OCI-LY7 (cell line): ENCODE measurements around the gene PMVK. TPM values are rescaled to one million over a fixed set of nuclear protein-coding genes. Genes with fewer than 3 reads are reported as not detected.

Source experiments
- BruUV-seq: library from RNA; stranded (reverse); fragments of 400-500 nt; replicated peaks from 2 replicates; lab custom pipeline; 2021; lab: Mats Ljungman, UMichigan
- CTCF ChIA-PET: fragments of 300-600 bp; sonication (Branson Sonifier 250); formaldehyde crosslinking; loops from one replicate; lab custom pipeline; 2022; ENCODE audit warnings: antibody characterized with exemption; ENCODE audit not compliant: unreplicated experiment; lab: Charles Lee
- POLR2A ChIA-PET: fragments of 300-600 bp; sonication (Branson Sonifier 250); formaldehyde crosslinking; loops from one replicate; lab custom pipeline; 2022; ENCODE audit warnings: antibody characterized with exemption; lab: Charles Lee
- DNase-seq: peaks from one replicate; pipeline ENCODE4 v3.0.0-alpha.2; 2015; ENCODE audit warnings: low spot score
- H2AFZ ChIP-seq: fragments of 200-600 bp; sonication (generic), shearing (Covaris generic); 2 replicates; pipeline ENCODE4 v1.6.1; 2014; ENCODE audit warnings: mild to moderate bottlenecking, antibody characterized with exemption, low read length, moderate library complexity
- H3K27ac ChIP-seq: fragments of 200-600 bp; sonication (generic); 2 replicates; pipeline ENCODE4 v1.5.1; 2014; ENCODE audit warnings: mixed run types, low read depth, mild to moderate bottlenecking, moderate library complexity, low read length, inconsistent platforms; ENCODE audit not compliant: poor library complexity, severe bottlenecking
- H3K36me3 ChIP-seq: fragments of 200-600 bp; sonication (generic); 2 replicates; pipeline ENCODE4 v1.6.1; 2014; ENCODE audit warnings: mild to moderate bottlenecking, antibody characterized with exemption, low read length, moderate library complexity, mixed read lengths; ENCODE audit not compliant: insufficient read depth
- H3K4me1 ChIP-seq: fragments of 200-600 bp; sonication (generic); 2 replicates; pipeline ENCODE4 v1.5.1; 2014; ENCODE audit warnings: mild to moderate bottlenecking, low read length; ENCODE audit not compliant: insufficient read depth, poor library complexity, severe bottlenecking
- H3K4me2 ChIP-seq: fragments of 200-600 bp; sonication (generic); 2 replicates; pipeline ENCODE4 v1.6.1; 2014; ENCODE audit warnings: mild to moderate bottlenecking, low read length
- H3K4me3 ChIP-seq: fragments of 200-600 bp; sonication (generic); 2 replicates; pipeline ENCODE4 v1.5.1; 2014; ENCODE audit warnings: mild to moderate bottlenecking, low read depth, low read length; ENCODE audit not compliant: poor library complexity, severe bottlenecking
- H3K79me2 ChIP-seq: fragments of 200-600 bp; sonication (generic); 2 replicates; pipeline ENCODE4 v1.6.1; 2016; ENCODE audit warnings: low read depth, mild to moderate bottlenecking, low read length, moderate library complexity, mixed read lengths; ENCODE audit not compliant: insufficient read depth
- H3K9me2 ChIP-seq: fragments of 200-600 bp; sonication (generic); 2 replicates; pipeline ENCODE4 v1.6.1; 2016; ENCODE audit warnings: mild to moderate bottlenecking, low read length, mixed read lengths; ENCODE audit not compliant: insufficient read depth
- H3K9me3 ChIP-seq: fragments of 200-600 bp; sonication (generic); 2 replicates; pipeline ENCODE4 v1.6.1; 2014; ENCODE audit warnings: mild to moderate bottlenecking, mixed run types, low read length, mixed read lengths
- H4K20me1 ChIP-seq: fragments of 200-600 bp; sonication (generic); 2 replicates; pipeline ENCODE4 v1.6.1; 2014; ENCODE audit warnings: mild to moderate bottlenecking, antibody characterized with exemption, low read length, moderate library complexity, mixed read lengths; ENCODE audit not compliant: insufficient read depth
- CTCF ChIP-seq: fragments of 200-600 bp; sonication (generic); conservative IDR thresholded peaks from 2 replicates; pipeline ENCODE4 v1.5.1; 2014; ENCODE audit warnings: mild to moderate bottlenecking, antibody characterized with exemption, low read length, moderate library complexity, mixed read lengths
- EZH2phosphoT487 ChIP-seq: fragments of 200-600 bp; sonication (generic); IDR thresholded peaks from 2 replicates; pipeline ENCODE4 v1.6.1; 2018; ENCODE audit warnings: low read depth, borderline replicate concordance, mild to moderate bottlenecking, mixed run types, antibody characterized with exemption, low read length, moderate library complexity, mixed read lengths
- intact Hi-C: fragments of 100-400 bp; cut with micrococcal nuclease; formaldehyde crosslinking; loops from one replicate; pipeline ENCODE4 v1.10.0; 2022; ENCODE audit not compliant: unreplicated experiment
- total RNA-seq, 2 experiments: library from RNA; depleted of rRNA in 1 of 2; stranded (reverse); fragments of >200 nt in 1 of 2; shearing (Covaris generic) in 1 of 2; gene quantifications; 2 replicates each; pipeline ENCODE4 v1.2.3, GENCODE V29; 2014 to 2022

Gene PMVK
- total RNA-seq, 2 experiments from 2014 or later, result 16.3 to 54.0 TPM

GRCh38 chr1:154896771-154897286 lies 39.7 kb downstream of the PMVK start:
- Histone ChIP-seq H4K20me1 (no peaks in the 10 kb centered on the region), H3K9me3 (no peaks in the 10 kb centered on the region), H3K27ac (no peak overlapping the region), H3K4me1 (no peaks in the 10 kb centered on the region), H3K4me2 (no peak overlapping the region), H3K79me2 (no peaks in the 10 kb centered on the region), H3K4me3 (no peak overlapping the region), H3K9me2 (no peaks in the 10 kb centered on the region), H2AFZ (no peak overlapping the region), H3K36me3 (no peaks in the 10 kb centered on the region)
- TF ChIP-seq CTCF, result no peak
- no peak for TF ChIP-seq EZH2phosphoT487
- CTCF ChIA-PET, result no interaction called here
- intact Hi-C loops, result no loop called here
- DNase-seq, result no peak
- no TSS peak for BruUV-seq
- POLR2A ChIA-PET, result interaction anchor here (0.6 kb wide), 1 partner anchor 455 kb away, joined by 3 read pairs; no protein-coding TSS in a partner anchor

- H3K79me2 ChIP-seq, result no peaks in the 10 kb centered on the region
- ChIA-PET POLR2A (interaction anchor here (0.7 to 0.9 kb wide), 2 partner anchors 10 to 231 kb away, joined by 3 read pairs; no protein-coding TSS in a partner anchor), CTCF (interaction anchor here (0.6 kb wide), 1 partner anchor 28 kb away, joined by 6 read pairs; no protein-coding TSS in a partner anchor)
- H3K27ac ChIP-seq, result no peak overlapping the region
- no peaks in the 10 kb centered on the region for H3K9me2 ChIP-seq
- no peak for TF ChIP-seq EZH2phosphoT487
- TF ChIP-seq CTCF, result no peak
- no peaks in the 10 kb centered on the region for H3K36me3 ChIP-seq
- no TSS peak for BruUV-seq
- intact Hi-C loops, result no loop called here
- no peaks in the 10 kb centered on the region for H3K4me1 ChIP-seq
- no peak for DNase-seq
- H3K4me3 ChIP-seq, result no peak overlapping the region
- no peak overlapping the region for H2AFZ ChIP-seq
- H3K9me3 ChIP-seq, result no peaks in the 10 kb centered on the region
- H4K20me1 ChIP-seq, result no peaks in the 10 kb centered on the region
- H3K4me2 ChIP-seq, result no peak overlapping the region
Observed at GRCh38 chr1:154895798-154896197, 40.7 kb downstream of the PMVK start.

DNA sequence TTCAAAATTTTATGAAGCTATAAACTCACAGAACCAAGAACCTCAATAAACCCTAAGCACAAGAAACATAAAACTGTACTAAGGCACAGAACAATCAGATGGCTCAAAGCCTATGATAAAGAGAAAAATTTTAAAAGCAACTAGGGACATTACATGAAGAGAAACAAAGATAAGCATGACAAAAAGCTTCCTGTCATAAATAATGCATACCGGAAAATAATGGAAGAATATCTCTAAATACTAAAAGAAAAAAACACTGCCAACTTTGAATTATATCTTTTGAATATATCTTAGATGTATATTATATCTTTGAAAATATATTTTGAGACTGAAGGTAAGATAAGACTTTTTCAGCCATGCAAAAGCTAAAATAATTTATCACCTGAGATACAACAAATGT lies 45.1 kb downstream of the PMVK start:
- Histone ChIP-seq H2AFZ (no peak overlapping the region), H3K36me3 (no peaks in the 10 kb centered on the region), H3K9me2 (no peaks in the 10 kb centered on the region), H3K9me3 (no peaks in the 10 kb centered on the region), H3K4me2 (no peak overlapping the region), H3K4me3 (no peak overlapping the region), H3K4me1 (peaks cover 4% of the 10 kb centered on the region), H3K27ac (no peak overlapping the region), H4K20me1 (no peaks in the 10 kb centered on the region), H3K79me2 (no peaks in the 10 kb centered on the region)
- ChIA-PET CTCF (interaction anchor here (0.5 kb wide), 1 partner anchor 9 kb away, joined by 3 read pairs; no protein-coding TSS in a partner anchor), POLR2A (interaction anchor here (0.7 to 1.4 kb wide), 3 partner anchors 10 to 269 kb away, joined by 3 read pairs; partner anchors contain the start of gene PMVK)
- DNase-seq, result no peak
- BruUV-seq, result no TSS peak
- no peak for TF ChIP-seq CTCF
- intact Hi-C loops, result no loop called here
